ENCODE measurements around the gene SLCO6A1.
"Not testable (repeated sequence)": the region's sequence is repeated elsewhere in the genome, so short reads cannot be mapped to it uniquely, and the experiment has no call there.

Gene SLCO6A1, protein sequence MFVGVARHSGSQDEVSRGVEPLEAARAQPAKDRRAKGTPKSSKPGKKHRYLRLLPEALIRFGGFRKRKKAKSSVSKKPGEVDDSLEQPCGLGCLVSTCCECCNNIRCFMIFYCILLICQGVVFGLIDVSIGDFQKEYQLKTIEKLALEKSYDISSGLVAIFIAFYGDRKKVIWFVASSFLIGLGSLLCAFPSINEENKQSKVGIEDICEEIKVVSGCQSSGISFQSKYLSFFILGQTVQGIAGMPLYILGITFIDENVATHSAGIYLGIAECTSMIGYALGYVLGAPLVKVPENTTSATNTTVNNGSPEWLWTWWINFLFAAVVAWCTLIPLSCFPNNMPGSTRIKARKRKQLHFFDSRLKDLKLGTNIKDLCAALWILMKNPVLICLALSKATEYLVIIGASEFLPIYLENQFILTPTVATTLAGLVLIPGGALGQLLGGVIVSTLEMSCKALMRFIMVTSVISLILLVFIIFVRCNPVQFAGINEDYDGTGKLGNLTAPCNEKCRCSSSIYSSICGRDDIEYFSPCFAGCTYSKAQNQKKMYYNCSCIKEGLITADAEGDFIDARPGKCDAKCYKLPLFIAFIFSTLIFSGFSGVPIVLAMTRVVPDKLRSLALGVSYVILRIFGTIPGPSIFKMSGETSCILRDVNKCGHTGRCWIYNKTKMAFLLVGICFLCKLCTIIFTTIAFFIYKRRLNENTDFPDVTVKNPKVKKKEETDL

DNA sequence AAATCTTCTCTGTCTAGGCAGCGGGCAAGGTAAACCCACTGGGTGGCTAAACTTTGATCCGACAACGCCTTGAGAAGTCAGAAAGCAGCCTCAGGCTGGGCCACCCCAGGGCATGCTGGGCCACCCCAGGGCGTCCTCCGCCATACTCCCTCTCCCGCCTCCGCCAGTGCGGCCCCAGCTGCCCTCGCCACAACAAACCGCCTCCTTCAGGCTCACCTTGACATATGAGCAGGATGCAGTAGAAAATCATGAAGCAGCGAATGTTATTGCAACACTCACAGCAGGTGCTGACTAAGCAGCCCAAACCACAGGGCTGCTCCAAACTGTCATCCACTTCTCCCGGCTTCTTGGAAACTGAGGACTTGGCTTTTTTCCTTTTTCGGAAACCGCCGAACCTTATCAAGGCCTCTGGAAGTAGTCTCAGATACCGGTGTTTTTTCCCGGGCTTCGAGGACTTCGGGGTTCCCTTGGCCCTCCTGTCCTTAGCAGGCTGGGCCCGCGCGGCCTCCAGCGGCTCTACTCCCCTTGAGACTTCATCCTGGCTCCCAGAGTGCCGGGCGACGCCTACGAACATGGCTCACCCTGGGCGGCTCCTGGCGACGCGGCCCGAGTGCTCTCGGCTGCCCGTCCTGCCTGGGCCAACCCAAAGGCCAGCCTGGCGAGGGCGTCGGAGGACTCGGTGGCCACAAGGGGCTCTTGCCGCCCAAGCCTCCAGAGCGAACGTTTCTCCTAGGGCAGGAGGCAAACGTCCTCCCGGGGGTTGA lies at the start of gene SLCO6A1:
TSS of gene SLCO6A1 (minus strand) at position 731 of the 764 bp plus-strand sequence. CDS start at position 574, 157 bp downstream.
- H3K27ac ChIP-seq, result no peak within 1 kb of the TSS
- no peak for DNase-seq (ENCODE audit: low read depth, low spot score)

DNA sequence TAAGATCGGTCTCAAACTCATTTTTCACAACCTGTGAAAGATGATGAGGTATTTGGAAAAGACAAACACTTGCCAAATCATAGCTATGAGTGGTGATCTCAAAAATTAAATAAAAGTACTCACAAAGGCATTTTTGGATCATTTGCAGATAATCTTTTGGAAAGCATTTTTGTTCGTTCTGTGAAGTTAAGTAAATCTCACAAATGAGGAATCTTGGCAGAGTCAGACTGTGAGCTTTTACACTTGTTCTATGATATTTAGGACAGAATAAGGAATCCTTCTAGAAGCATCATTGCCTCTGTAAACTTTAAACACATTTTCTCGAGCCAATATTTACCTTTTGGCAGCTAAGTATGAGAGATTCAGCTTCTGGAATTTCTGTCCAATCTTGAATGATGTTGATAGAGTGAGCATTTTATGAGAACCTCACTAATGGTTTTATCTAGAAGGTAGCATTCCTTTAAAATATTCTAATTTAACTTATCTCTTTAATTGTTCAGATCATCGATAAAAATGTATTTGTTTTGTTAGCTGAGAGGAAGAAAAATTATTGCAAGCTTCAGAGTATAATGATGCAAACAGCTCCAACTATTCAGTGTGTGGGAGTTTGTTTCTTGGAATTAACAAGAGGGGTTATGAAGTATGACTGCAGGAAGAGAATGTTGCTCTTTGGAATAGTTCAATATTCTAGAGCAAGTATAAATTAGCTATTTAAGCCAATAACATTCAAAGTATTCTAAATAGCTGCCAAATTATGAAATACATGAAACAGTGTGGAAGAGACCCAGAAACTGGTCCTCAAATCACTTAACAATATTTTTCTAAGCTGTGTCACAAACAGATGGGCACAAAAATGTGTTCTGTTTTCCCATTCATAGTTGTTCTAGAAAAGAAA lies 48.6 kb upstream of the SLCO6A1 start:
- no peak overlapping the region for H3K27ac ChIP-seq
- no peak for DNase-seq (ENCODE audit: low read depth, low spot score)

DNA sequence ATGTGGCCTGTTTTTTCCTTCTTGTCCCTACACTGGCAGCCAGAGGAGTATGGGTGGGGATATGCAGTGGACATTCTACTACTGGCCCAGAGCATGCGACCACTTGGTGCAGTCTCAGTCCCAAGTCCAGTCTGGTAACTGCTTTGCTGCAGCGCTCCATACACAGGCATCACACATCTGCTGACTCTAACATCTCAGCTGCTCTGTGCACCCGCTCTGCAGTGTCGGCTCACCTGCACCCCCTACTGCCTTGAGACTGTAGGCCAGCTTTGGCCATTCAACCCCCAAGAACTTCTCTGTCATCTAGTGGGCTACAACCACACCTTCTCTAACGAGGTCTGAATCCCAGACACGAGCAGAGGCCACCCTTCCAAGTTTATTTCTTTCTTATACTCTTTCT lies 46.4 kb upstream of the SLCO6A1 start:
- H3K27ac ChIP-seq, result no peak overlapping the region
- DNase-seq (ENCODE audit: low read depth, low spot score), result no peak

DNA sequence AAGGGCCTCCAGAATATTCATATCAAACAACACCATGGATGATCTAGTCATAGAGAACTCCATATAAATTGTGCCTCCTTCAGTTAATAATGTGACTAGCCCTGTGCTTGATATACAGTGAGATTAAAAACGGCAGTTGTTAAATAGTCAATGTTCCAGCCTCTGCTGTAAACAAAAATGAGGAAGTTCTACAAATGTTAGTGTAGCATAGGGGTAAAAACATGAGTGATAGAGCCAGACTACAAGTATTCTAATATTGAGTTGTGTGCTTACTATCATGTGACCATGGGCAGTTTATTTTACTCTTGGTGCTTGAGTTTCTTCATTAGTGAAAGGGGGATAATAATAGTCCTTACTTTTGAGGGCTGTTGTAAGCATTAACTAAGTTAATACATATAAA lies 43.3 kb upstream of the SLCO6A1 start:
- DNase-seq (ENCODE audit: low read depth, low spot score), result no peak
- no peak overlapping the region for H3K27ac ChIP-seq

DNA sequence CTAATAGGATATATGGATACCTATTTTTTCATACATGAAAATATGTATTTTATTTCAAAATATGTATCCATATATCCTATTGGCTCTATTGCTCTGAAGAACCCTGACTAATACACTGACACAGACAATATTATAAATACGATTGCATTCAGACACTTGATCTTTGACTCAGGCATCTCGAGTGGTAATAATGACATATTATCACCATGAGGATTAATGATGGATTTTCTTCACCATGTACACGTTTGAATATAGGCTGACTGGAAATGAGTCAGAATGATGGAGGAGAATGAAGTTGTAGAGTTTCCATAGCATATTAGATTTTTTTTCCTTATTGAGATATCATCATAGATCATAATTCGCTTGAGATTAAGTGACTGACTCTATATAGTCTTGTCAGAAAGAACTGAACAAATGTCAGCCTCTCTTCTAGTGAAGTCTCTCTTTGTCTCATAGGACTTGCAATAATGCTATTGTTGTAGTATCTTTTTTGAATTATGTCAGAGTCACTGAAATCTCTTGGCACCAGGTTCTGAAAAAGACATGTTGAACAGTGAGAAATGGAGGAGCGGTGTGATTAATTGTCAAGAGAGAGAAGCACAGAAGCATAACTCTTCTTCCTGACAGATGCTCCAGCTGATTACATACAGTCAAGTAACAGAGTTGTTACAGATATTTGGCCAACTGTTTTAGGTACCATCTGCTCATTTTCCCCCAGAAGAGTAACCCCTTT lies 41.4 kb upstream of the SLCO6A1 start:
- no peak for DNase-seq (ENCODE audit: low read depth, low spot score)

DNA sequence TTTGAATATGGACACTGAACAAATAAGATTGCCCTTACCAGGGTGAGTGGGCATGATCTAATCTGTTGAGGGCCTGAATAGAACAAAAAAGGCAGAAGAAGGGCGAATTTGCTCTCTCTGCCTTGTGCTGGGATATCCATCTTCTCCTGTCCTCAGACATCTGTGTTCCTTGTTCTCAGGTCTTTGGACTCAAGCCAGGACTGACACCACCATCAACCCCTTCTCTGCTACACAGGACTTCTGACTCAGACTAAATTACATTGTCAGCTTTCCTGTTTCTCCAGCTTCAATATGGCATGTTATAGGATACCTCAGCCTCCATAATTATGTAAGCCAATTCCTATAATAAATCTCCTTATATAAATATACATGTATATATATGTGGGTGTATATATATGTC lies 40.8 kb upstream of the SLCO6A1 start:
- no peak for DNase-seq (ENCODE audit: low read depth, low spot score)
- no peak overlapping the region for H3K27ac ChIP-seq

More for the DNA sequence above, 41.4 kb upstream of the SLCO6A1 start:
- no peak overlapping the region for H3K27ac ChIP-seq

DNA sequence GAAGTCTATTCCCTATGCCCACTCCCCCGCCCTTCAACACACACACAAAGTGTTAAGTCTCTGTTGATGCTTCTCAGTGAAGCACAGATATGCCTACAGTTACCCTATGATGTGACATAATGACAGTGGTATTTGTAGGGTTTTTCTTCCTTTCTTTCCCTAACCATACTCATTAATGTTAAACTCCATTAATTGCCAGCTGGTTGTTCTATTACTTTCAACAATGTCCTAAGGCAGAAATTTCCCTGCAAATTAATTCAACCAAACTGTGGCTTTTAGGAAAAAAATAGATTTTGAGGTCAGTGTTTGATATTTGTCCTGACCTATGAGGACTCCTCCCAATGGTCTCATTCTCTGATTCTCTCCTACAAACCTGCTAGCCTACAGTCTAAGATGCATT lies 38.2 kb upstream of the SLCO6A1 start:
- DNase-seq (ENCODE audit: low read depth, low spot score), result no peak
- no peak overlapping the region for H3K27ac ChIP-seq

DNA sequence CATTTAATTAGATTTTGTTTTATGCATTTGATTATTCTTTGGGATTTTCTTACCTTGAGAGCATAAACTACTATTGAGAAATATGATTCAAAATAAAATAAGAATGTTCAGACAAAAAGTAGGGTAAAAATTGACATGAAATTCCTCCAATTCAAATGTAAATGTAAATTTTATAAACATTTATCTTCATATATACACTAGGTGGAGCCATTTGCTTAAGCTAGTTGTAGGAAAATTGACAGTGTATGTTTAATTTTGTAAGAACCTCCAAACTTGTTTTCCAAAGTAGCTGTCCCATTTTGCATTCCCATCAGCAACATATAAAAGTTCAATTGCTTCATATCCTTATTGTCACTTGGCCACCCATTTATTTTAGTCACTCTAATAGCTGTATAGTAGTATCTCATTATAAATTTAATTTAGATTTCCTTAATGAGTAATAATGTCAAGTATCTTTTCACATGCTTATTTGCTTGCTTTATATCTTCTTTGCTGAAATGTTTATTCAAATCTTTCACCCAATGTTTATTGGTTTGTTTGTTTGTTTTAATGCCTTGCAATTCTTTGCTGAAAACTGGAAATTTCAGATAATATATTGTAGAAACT lies 37.6 kb upstream of the SLCO6A1 start:
- no peak for DNase-seq (ENCODE audit: low read depth, low spot score)

DNA sequence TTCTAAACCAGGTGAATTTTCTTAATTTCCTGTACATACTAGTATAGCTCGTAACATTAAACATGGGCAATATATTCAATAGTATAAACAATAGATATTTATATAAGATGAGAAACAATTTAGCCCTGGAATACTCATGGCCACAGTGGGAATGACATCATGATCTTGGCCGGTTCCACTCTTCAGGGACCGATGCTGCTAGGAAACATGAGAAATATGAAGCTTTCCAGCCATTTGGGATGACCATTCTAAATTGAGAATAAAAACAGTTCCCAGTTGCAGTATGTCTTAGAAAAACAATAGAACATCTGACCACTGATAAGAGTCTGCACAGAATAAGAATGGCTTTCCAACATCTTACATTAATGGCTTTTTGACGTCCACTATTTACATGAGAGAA lies 33.3 kb upstream of the SLCO6A1 start:
- no peak for DNase-seq (ENCODE audit: low read depth, low spot score)
- no peak overlapping the region for H3K27ac ChIP-seq

More for the DNA sequence above, 37.6 kb upstream of the SLCO6A1 start:
- H3K27ac ChIP-seq, result no peak overlapping the region

DNA sequence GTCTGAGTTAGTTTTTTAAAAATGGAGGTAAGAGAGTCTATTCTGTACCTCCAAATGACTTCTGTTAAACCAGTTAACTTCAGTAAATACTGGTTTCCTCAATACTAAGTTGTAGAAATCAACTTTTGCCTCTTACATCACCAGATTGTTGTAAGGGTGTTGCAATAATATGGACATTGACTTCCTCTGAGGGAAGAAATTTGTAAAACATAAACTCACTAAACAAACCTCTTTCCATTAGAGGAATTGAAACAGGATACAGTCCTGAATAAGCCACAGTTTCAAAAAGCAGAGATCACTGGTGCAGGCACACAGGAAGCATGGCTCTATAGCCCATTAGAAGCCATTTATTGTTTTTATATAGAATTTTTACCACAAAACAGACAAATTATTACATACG lies 32.7 kb upstream of the SLCO6A1 start:
- H3K27ac ChIP-seq, result no peak overlapping the region
- no peak for DNase-seq (ENCODE audit: low read depth, low spot score)

DNA sequence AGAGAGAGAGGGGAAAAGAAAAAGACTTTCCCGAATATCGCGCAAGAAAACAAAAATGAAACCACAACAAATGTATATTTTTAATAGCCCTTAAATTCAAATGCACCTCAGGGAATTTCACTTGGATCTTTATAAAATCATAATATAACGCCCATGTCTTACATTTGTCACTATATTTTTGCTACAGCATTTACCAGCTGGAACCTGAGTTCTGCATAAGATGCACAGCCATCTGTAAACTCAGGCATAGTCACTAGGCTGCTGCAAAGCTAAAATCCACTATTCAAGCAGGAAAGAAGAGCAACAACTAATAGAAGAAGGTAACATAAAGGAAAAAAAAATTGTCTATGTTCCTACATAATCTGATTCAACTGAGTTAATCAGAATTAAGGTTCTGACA lies 30.6 kb upstream of the SLCO6A1 start:
- no peak overlapping the region for H3K27ac ChIP-seq
- no peak for DNase-seq (ENCODE audit: low read depth, low spot score)

DNA sequence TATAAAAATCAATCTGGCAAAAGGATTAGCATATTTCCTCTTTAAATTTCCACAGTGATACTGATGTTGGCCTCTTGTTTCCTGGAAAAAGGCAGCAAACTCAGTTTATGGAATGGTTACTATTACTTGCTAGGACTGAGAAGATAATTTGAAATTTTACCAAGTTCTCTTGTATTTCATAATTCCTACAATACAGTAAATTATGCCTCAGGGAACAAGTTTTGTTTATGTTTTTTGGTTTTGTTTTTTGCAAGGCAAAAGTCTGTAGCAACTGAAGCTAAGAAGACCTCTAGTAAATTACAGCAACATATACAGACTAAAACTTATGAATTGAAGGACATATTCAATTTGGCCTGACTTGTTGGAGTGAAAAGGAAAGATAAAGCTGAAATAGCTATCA lies 30.2 kb upstream of the SLCO6A1 start:
- H3K27ac ChIP-seq, result no peak overlapping the region
- no peak for DNase-seq (ENCODE audit: low read depth, low spot score)

DNA sequence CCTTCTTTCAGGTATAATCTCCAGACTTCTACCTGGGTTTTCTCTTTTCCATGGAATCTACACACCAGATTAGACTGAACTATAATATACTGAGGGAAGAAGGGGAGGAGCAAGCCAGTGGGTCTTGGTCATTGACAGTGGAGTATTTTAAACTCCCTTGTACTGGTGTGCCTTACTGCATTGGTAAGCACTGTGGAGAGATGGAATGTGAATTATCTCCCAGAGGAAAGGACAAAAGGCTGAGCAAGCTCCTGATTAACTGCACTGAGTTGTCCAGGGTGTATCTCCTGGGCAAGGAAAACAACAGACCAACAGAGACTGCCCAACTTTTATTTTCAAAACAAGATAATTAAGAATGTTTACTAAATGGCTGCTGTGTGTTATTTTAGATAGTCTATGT lies 29.8 kb upstream of the SLCO6A1 start:
- no peak for DNase-seq (ENCODE audit: low read depth, low spot score)
- no peak overlapping the region for H3K27ac ChIP-seq

DNA sequence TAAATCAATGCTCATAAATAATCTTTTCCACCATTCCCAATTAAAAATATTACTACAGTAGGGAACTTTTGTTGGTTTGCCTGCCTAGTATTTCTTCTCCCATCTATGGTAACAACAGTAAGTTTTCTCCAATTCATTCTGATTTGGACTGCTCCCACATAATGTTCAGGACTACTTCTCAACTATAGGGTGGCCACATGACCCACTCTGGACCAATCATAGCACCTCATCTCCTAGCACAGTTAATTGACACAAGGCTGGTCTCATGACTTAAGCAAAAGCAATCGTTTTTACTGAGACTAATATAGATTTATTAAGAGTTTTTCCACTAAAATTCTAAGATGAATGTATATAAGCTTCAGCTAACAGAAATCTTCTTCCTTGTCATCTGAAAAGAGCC lies 28.7 kb upstream of the SLCO6A1 start:
- DNase-seq (ENCODE audit: low read depth, low spot score), result no peak
- no peak overlapping the region for H3K27ac ChIP-seq

DNA sequence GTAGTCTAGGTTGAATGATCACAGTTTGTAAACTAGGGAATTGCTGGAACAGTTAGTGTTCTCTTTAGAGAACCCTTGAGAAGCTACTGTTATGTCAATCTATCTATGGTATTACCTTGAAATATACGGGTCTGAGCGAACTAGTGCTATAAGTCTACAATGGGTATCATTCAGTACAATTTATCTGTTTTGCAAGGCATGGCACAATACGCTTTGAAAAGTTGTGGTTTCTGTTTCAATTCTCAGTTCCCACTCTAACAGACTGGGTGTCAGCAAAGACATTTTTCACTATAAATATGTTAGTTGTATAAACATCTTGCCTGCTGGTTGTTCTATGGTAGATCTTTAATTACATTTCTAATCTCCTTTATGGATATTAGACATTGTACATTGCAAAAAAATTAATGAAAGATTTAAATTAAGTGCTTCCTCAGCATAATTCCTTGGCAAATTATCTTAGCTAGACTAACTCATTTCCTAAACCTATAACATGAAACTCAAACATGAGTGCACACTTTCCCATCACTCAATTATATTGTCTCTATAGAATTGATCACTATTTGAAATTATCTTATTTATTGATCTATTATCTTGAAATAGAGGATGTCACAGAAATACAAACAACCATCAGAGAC lies 24.9 kb upstream of the SLCO6A1 start:
- no peak for DNase-seq (ENCODE audit: low read depth, low spot score)
- H3K27ac ChIP-seq, result no peak overlapping the region

DNA sequence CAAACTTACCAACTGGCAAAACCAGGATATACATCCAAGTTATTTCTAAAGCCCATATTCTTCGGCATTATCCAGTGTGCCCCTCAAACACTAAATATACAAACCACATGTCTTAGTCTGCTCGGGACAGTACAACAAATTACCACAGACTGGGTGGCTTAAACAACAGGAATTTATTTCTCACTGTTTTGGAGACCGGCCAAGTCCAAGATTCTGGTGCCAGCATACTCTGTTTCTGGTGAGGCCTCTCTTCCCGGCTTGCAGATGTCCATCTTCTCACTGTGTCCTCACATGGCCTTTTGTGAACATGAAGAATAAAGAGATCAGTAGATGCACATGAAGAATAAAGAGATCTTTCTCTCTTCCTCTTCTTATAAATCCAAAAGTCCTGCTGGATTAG lies 12.9 kb upstream of the SLCO6A1 start:
- no peak overlapping the region for H3K27ac ChIP-seq
- DNase-seq (ENCODE audit: low read depth, low spot score), result no peak

DNA sequence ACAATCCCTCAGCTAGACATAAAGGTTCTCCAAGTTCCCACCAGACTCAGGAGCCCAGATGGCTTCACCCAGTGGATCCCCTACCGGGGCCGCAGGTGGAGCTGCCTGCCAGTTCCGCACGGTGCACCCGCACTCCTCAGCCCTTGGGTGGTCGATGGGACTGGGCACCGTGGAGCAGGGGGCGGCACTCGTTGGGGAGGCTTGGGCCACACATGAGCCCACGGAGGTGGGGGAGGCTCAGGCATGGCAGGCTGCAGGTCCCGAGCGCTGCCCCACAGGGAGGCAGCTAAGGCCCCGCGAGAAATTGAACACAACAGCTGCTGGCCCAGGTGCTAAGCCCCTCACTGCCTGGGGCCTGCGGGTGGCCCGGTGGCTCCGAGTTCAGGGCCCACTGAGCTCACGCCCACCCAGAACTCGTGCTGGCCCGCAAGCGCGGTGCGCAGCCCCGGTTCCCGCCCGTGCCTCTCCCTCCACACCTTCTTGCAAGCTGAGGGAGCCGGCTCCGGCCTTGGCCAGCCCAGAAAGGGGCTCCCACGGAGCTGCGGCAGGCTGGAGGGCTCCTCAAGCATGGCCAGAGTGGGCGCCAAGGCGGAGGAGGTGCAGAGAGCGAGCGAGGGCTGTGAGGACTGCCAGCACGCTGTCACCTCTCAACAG lies 7.4 kb downstream of the SLCO6A1 start:
- not testable (repeated sequence) for DNase-seq (ENCODE audit: low read depth, low spot score); H3K27ac ChIP-seq

DNA sequence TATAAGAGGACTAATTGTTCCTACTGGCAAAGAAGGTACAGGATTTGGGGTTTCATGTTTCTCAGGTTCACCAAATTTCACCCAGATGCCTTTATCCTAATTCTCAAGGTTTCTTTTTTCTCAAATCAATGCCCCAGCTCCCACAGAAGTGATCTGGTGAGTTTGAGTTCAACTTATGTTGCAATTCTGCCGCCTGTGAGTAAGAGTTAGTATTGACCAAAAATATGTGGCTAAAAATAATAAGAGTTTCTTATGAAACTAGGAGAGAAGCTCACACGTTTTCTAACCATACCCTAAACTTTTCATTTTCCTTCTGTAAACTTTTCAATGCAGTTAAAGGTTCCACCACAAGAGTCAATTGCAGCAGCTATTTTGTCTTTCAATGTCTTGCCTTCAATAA lies 15.1 kb downstream of the SLCO6A1 start:
- peak; percentile 10 for DNase-seq (ENCODE audit: low read depth, low spot score)
- H3K27ac ChIP-seq, result no peak overlapping the region
